Measurements from ENCODE around the gene KLF15. TPM values are rescaled to one million over a fixed set of nuclear protein-coding genes. Genes with fewer than 3 reads are reported as not detected.

Gene KLF15
- total RNA-seq, 1 experiment from 2014 or later, result 32.1 TPM

- no TSS peak for BruUV-seq (replicated peaks)
- DNase-seq (ENCODE audit: low spot score), result no peak
- H3K36me3 ChIP-seq (ENCODE audit: insufficient read depth, low read length, poor library complexity, severe bottlenecking), result no peaks in the 10 kb centered on the region
- TF ChIP-seq EZH2 (IDR thresholded peaks at IDR 0.05; ENCODE audit: borderline replicate concordance, low read depth, low read length, poor library complexity, severe bottlenecking) (no peak), CTCF (conservative IDR thresholded peaks at IDR 0.05; ENCODE audit: low read depth, low read length) (no peak)
- intact Hi-C loops (cut with micrococcal nuclease; ENCODE audit: unreplicated experiment), result no loop called here
- H3K27ac ChIP-seq (ENCODE audit: low read depth, low read length, poor library complexity, severe bottlenecking), result no peak overlapping the region
- no peaks in the 10 kb centered on the region for H3K9me3 ChIP-seq (ENCODE audit: low read depth, low read length, poor library complexity, severe bottlenecking)
- no peak overlapping the region for H3K4me3 ChIP-seq (ENCODE audit: low read depth, low read length, poor library complexity, severe bottlenecking)
- ChIA-PET CTCF (no interaction called here), POLR2A (ENCODE audit: low non-redundant PET) (no interaction called here)
- no peaks in the 10 kb centered on the region for H3K27me3 ChIP-seq (replicated peaks; ENCODE audit: insufficient read depth, low read depth, low read length, poor library complexity)
- no peaks in the 10 kb centered on the region for H3K4me1 ChIP-seq (ENCODE audit: insufficient read depth, low read length, poor library complexity, severe bottlenecking)
Observed at GRCh38 chr3:126314305-126314789, 42.9 kb downstream of the KLF15 start.

- Histone ChIP-seq H3K9me3 (ENCODE audit: low read depth, low read length, poor library complexity, severe bottlenecking) (no peaks in the 10 kb centered on the region), H3K4me3 (ENCODE audit: low read depth, low read length, poor library complexity, severe bottlenecking) (no peak overlapping the region), H3K27me3 (replicated peaks; ENCODE audit: insufficient read depth, low read depth, low read length, poor library complexity) (no peaks in the 10 kb centered on the region), H3K36me3 (ENCODE audit: insufficient read depth, low read length, poor library complexity, severe bottlenecking) (no peaks in the 10 kb centered on the region), H3K27ac (ENCODE audit: low read depth, low read length, poor library complexity, severe bottlenecking) (no peak overlapping the region), H3K4me1 (ENCODE audit: insufficient read depth, low read length, poor library complexity, severe bottlenecking) (no peaks in the 10 kb centered on the region)
- ChIA-PET POLR2A (ENCODE audit: low non-redundant PET) (no interaction called here), CTCF (no interaction called here)
- TF ChIP-seq EZH2 (IDR thresholded peaks at IDR 0.05; ENCODE audit: borderline replicate concordance, low read depth, low read length, poor library complexity, severe bottlenecking) (no peak), CTCF (conservative IDR thresholded peaks at IDR 0.05; ENCODE audit: low read depth, low read length) (no peak)
- no TSS peak for BruUV-seq (replicated peaks)
- intact Hi-C loops (cut with micrococcal nuclease; ENCODE audit: unreplicated experiment), result no loop called here
- DNase-seq (ENCODE audit: low spot score), result peak; percentile 15
Observed at GRCh38 chr3:126313580-126314304, 43.5 kb downstream of the KLF15 start.

GRCh38 chr3:126313166-126313565 is 44.0 kb downstream of the KLF15 start:
- intact Hi-C loops (cut with micrococcal nuclease; ENCODE audit: unreplicated experiment), result no loop called here
- H3K9me3 ChIP-seq (ENCODE audit: low read depth, low read length, poor library complexity, severe bottlenecking), result no peaks in the 10 kb centered on the region
- no peak for DNase-seq (ENCODE audit: low spot score)
- H3K36me3 ChIP-seq (ENCODE audit: insufficient read depth, low read length, poor library complexity, severe bottlenecking), result no peaks in the 10 kb centered on the region
- H3K27ac ChIP-seq (ENCODE audit: low read depth, low read length, poor library complexity, severe bottlenecking), result no peak overlapping the region
- no TSS peak for BruUV-seq (replicated peaks)
- POLR2A ChIA-PET (ENCODE audit: low non-redundant PET), result no interaction called here
- CTCF ChIA-PET, result no interaction called here
- H3K27me3 ChIP-seq (replicated peaks; ENCODE audit: insufficient read depth, low read depth, low read length, poor library complexity), result no peaks in the 10 kb centered on the region
- no peaks in the 10 kb centered on the region for H3K4me1 ChIP-seq (ENCODE audit: insufficient read depth, low read length, poor library complexity, severe bottlenecking)
- H3K4me3 ChIP-seq (ENCODE audit: low read depth, low read length, poor library complexity, severe bottlenecking), result no peak overlapping the region
- TF ChIP-seq EZH2 (IDR thresholded peaks at IDR 0.05; ENCODE audit: borderline replicate concordance, low read depth, low read length, poor library complexity, severe bottlenecking) (no peak), CTCF (conservative IDR thresholded peaks at IDR 0.05; ENCODE audit: low read depth, low read length) (no peak)

All from A673 (cell line).